ENCODE results near the gene FHOD3.

GRCh38 chr18:36613069-36613468 lies 315.6 kb downstream of the FHOD3 start:
- no peak for TF ChIP-seq POLR2AphosphoS5 (IDR thresholded peaks at IDR 0.05; ENCODE audit: low read depth)
- TF ChIP-seq CTCF (conservative IDR thresholded peaks at IDR 0.05; ENCODE audit: low read depth in 2 of 2), result no peak
- TF ChIP-seq JUNB (IDR thresholded peaks at IDR 0.05; ENCODE audit: unreplicated experiment), result no peak
- no peak for TF ChIP-seq REST (IDR thresholded peaks at IDR 0.05; ENCODE audit: unreplicated experiment)
- TF ChIP-seq CREB1 (CRISPR knock-in tag; IDR thresholded peaks at IDR 0.05; ENCODE audit: low read depth), result no peak
- no peak for TF ChIP-seq EZH2phosphoT487 (IDR thresholded peaks at IDR 0.05; ENCODE audit: unreplicated experiment)
- TF ChIP-seq EZH2 (IDR thresholded peaks at IDR 0.05; ENCODE audit: low read depth, unreplicated experiment), result no peak
- no peak for TF ChIP-seq ZNF462 (CRISPR knock-in tag; IDR thresholded peaks at IDR 0.05)
- no peak for TF ChIP-seq ZNF331 (CRISPR knock-in tag; IDR thresholded peaks at IDR 0.05; ENCODE audit: low read depth)
- TF ChIP-seq ETS1 (IDR thresholded peaks at IDR 0.05), result no peak
- no peak for TF ChIP-seq ZNF114 (CRISPR knock-in tag; IDR thresholded peaks at IDR 0.05)
